Measurements from ENCODE around the gene PEAK3.

PEAK3 gene

DNA sequence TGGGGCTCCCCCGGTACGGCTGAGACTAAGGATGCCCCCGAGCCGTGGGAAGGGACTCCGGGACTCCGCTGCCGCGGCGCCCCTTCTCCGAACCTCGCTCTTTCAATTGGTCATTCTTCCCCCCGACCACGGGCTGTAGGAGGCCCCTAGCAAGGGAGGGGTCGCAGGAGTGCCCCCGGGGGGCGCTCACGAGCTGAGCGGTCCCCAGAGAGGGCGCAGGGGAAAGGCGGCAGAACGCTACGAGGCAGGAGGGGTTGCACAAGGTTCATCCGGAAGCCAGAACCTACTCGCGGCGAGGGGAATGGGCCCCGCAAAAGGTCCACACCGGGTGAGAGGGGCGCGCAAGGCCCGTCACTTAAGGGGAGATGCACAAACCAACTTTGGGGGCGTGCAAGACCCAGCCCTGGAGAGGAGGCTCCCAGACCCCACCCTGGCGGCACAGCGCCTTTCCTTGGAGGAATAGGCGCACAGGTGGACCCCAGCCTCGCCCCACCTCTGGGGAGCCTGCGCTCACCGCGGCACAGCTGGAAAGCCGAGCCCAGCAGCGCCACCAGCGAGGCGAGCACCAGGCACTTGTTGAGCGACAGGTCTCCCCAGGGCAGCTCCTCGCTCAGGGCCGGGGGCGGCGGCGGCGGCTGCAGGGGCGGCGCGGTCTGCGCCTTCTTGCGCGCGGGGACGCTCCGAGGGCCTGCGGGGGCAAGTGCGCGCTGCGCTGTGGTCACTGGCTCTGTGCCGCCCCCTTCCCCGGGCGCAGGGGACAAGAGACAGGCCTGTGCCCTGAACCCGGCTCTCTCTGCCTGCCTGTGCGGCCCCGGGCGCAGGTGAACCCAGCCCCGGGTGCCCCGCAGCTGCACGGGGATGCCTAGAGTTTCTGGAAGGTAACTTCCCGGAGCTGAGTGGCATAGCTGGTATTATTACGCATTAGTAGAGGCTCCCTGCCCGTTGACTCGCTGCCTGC lies 28.6 kb downstream of the PEAK3 start:
- peaks cover 20 to 61% (median 58%) of the 10 kb centered on the region in 11 experiments; a peak in 21 of 22 replicates for H4K20me1 ChIP-seq
- no peak for TF ChIP-seq Cebpa-rat (IDR thresholded peaks at IDR 0.05)
- peak overlapping the region; percentile 71 to 98 (median 86) for H3K4me2 ChIP-seq
- H3K4me1 ChIP-seq, result peaks cover 48 to 74% (median 68%) of the 10 kb centered on the region in 10 experiments
- peaks cover 11 to 34% (median 17%) of the 10 kb centered on the region in 11 experiments; a peak in 18 of 22 replicates for H3K36me3 ChIP-seq
- peaks cover 59 to 65% (median 63%) of the 10 kb centered on the region in 11 experiments for H3K27me3 ChIP-seq
- peak overlapping the region in 8 of 11 experiments; percentile 2 to 57 (median 40); a peak in 13 of 22 replicates for H3K9ac ChIP-seq
- peak overlapping the region; percentile 21 to 55 (median 36); a peak in 19 of 20 replicates for H3K4me3 ChIP-seq
- peaks cover 0 to 13% (median 7%) of the 10 kb centered on the region in 11 experiments; a peak in 8 of 22 replicates for H3K9me3 ChIP-seq (replicated peaks in 1 of 11)
- H3K27ac ChIP-seq, result no peak overlapping the region

DNA sequence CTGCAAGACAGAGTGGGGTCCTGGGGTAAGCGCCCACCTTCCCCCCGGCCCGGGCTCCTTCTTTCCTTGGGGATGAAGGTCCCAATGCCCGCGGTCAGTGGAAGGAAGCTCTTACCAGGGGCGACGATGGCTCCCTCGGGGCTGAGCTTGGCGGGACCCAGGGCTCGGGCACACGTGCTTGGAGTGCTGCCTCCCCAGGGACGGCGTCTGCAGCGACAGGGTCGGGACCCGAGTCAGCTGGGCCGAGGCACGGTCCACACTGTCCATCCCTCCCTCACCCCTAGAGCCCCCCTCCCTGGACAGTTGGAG lies 29.2 kb downstream of the PEAK3 start:
- peak overlapping the region; percentile 21 to 55 (median 36); a peak in 19 of 20 replicates for H3K4me3 ChIP-seq
- peak overlapping the region in 8 of 11 experiments; percentile 0 to 57 (median 40); a peak in 12 of 22 replicates for H3K9ac ChIP-seq
- TF ChIP-seq Cebpa-rat (IDR thresholded peaks at IDR 0.05), result no peak

DNA sequence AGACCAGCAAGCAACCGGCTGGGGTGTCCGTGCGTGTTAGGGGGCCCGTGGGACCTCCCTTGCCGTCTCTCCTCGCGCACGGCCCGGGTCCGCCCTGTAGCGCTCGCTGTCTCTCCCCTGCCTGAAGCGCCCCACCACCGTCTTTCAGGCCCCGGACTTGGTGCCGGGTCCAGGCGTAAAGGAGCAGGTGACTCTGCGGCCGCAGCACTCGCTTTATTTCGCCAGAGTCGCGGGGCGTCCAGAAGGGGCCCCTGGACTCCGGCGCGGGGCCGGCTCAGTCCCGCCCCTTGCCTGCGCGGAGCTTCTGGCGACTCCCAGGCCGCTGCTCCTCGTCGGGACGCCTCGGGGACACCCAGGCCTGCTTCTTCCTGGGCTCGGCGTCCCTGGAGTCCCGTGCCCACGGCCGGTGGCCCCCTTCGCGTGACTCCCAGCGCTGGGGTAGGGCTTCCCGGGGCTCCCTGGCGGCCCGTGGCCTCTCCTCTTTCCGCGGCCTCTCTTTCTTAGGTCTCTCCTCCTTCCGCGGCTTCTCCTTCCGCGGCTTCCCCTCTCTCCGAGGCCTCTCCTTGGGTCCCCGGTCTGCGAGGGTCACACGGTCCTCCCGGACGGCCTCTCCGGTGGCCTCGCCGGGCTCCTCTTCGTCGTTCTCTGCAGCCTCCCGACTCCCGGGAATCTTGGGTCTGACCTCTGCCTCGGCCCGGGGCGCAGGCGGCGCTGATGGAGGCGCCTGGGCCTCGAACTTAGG lies 29.7 kb downstream of the PEAK3 start:
- Histone ChIP-seq H4K20me1 (peaks cover 24 to 72% (median 70%) of the 10 kb centered on the region in 11 experiments), H3K9ac (peak overlapping the region in 7 of 11 experiments; percentile 0 to 57 (median 41); a peak in 9 of 22 replicates), H3K4me1 (peaks cover 38 to 62% (median 57%) of the 10 kb centered on the region in 10 experiments), H3K27me3 (peaks cover 59 to 66% (median 63%) of the 10 kb centered on the region in 11 experiments), H3K4me3 (peak overlapping the region; percentile 21 to 55 (median 36); a peak in 17 of 20 replicates), H3K27ac (no peak overlapping the region), H3K4me2 (peak overlapping the region; percentile 71 to 98 (median 86)), H3K9me3 (replicated peaks in 1 of 11) (peaks cover 0 to 13% (median 7%) of the 10 kb centered on the region in 11 experiments; a peak in 8 of 22 replicates), H3K36me3 (peaks cover 21 to 45% (median 28%) of the 10 kb centered on the region in 11 experiments)
- TF ChIP-seq Cebpa-rat (IDR thresholded peaks at IDR 0.05), result no peak

More for the DNA sequence above, 29.2 kb downstream of the PEAK3 start:
- peaks cover 59 to 66% (median 63%) of the 10 kb centered on the region in 11 experiments for H3K27me3 ChIP-seq
- H3K36me3 ChIP-seq, result peaks cover 16 to 40% (median 23%) of the 10 kb centered on the region in 11 experiments; a peak in 21 of 22 replicates
- H4K20me1 ChIP-seq, result peaks cover 21 to 67% (median 65%) of the 10 kb centered on the region in 11 experiments; a peak in 21 of 22 replicates
- H3K9me3 ChIP-seq (replicated peaks in 1 of 11), result peaks cover 0 to 13% (median 7%) of the 10 kb centered on the region in 11 experiments; a peak in 8 of 22 replicates
- H3K4me2 ChIP-seq, result peak overlapping the region; percentile 71 to 98 (median 86)
- H3K4me1 ChIP-seq, result peaks cover 42 to 67% (median 62%) of the 10 kb centered on the region in 10 experiments
- no peak overlapping the region for H3K27ac ChIP-seq

DNA sequence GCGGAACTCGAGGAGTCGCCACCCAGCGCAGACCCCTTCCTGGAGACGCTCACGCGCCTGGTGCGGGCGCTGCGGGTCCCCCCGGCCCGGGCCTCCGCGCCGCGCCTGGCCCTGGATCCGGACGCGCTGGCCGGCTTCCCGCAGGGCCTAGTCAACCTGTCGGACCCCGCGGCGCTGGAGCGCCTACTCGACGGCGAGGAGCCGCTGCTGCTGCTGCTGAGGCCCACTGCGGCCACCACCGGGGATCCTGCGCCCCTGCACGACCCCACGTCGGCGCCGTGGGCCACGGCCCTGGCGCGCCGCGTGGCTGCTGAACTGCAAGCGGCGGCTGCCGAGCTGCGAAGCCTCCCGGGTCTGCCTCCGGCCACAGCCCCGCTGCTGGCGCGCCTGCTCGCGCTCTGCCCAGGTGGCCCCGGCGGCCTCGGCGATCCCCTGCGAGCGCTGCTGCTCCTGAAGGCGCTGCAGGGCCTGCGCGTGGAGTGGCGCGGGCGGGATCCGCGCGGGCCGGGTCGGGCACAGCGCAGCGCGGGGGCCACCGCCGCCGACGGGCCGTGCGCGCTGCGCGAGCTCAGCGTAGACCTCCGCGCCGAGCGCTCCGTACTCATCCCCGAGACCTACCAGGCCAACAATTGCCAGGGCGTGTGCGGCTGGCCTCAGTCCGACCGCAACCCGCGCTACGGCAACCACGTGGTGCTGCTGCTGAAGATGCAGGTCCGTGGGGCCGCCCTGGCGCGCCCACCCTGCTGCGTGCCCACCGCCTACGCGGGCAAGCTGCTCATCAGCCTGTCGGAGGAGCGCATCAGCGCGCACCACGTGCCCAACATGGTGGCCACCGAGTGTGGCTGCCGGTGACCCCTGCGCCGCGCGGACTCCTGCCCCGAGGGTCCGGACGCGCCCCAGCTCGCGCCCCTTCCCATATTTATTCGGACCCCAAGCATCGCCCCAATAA lies 30.6 kb downstream of the PEAK3 start:
- no peak for TF ChIP-seq Cebpa-rat (IDR thresholded peaks at IDR 0.05)
- Histone ChIP-seq H3K27me3 (peaks cover 59 to 66% (median 63%) of the 10 kb centered on the region in 11 experiments), H3K9ac (no peak overlapping the region), H3K27ac (no peak overlapping the region), H3K4me2 (peak overlapping the region; percentile 71 to 98 (median 86); a peak in 19 of 22 replicates), H3K36me3 (peaks cover 30 to 54% (median 37%) of the 10 kb centered on the region in 11 experiments), H4K20me1 (peaks cover 32 to 81% (median 79%) of the 10 kb centered on the region in 11 experiments), H3K4me3 (0 out of 20 replicates have a peak overlapping the region, but pooled peaks of 2 of the 10 experiments have one; percentile 15 to 22), H3K4me1 (peaks cover 34 to 54% (median 48%) of the 10 kb centered on the region in 10 experiments), H3K9me3 (replicated peaks in 1 of 11) (peaks cover 0 to 13% (median 7%) of the 10 kb centered on the region in 11 experiments; a peak in 8 of 22 replicates)

DNA sequence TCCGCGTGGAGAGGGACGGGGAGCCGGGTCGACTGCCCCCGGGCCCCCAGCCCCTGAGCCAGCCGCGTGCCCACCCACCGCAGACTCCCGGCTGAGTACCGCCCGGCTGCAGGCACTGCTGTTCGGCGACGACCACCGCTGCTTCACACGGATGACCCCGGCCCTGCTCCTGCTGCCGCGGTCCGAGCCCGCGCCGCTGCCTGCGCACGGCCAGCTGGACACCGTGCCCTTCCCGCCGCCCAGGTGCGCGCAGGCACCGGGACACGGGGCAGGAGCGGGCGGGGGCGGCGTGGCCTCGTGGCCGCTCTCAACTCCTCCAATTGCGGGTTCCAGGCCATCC lies 31.2 kb downstream of the PEAK3 start:
- no peak for TF ChIP-seq Cebpa-rat (IDR thresholded peaks at IDR 0.05)
- H3K9ac ChIP-seq, result no peak overlapping the region

DNA sequence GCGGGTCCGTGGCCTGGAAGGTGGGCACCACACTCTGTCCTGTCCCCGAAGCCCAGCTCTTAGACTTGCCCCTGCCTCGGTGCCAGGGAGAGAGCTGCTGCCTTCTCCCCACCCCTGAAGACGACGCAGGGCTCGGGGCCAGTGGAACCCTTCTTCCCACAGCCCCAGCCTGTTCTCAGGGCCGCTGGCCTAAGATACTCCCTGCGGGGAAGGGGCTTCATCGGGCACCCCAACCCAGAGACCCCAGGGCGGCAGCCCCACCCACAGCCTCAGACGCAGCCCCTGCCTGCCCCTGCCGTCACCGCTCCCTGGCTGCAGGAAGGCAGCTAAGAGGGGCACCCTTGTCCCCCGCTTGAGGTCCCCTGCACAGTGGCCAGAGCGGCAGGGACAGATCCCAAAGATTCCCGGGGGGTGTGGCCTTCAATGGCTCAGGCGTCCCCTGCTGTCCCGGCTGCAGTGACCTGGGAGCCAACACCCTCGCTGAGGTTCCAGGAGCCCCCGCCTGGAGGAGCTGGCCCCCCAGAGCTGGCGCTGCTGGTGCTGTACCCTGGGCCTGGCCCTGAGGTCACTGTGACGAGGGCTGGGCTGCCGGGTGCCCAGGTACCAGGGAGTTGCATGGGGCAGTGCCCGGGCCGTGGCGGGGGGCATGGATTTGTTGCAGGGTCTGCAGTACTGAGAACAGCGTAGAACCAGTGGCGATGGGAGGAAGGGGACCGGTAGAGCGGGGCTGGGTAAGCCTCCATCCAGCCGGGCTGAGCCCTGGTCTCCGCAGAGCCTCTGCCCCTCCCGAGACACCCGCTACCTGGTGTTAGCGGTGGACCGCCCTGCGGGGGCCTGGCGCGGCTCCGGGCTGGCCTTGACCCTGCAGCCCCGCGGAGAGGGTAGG lies 31.9 kb downstream of the PEAK3 start:
- Histone ChIP-seq H3K4me3 (no peak overlapping the region), H4K20me1 (peaks cover 45 to 93% (median 91%) of the 10 kb centered on the region in 11 experiments), H3K4me1 (peaks cover 25 to 41% (median 35%) of the 10 kb centered on the region in 10 experiments), H3K9ac (no peak overlapping the region), H3K36me3 (peaks cover 42 to 66% (median 49%) of the 10 kb centered on the region in 11 experiments), H3K9me3 (replicated peaks in 1 of 11) (peaks cover 0 to 13% (median 7%) of the 10 kb centered on the region in 11 experiments; a peak in 8 of 22 replicates), H3K27me3 (peaks cover 59 to 66% (median 63%) of the 10 kb centered on the region in 11 experiments), H3K27ac (no peak overlapping the region), H3K4me2 (no peak overlapping the region)
- no peak for TF ChIP-seq Cebpa-rat (IDR thresholded peaks at IDR 0.05)

More for the DNA sequence above, 31.2 kb downstream of the PEAK3 start:
- H3K4me1 ChIP-seq, result peaks cover 32 to 47% (median 42%) of the 10 kb centered on the region in 10 experiments
- peaks cover 39 to 87% (median 85%) of the 10 kb centered on the region in 11 experiments for H4K20me1 ChIP-seq
- H3K27me3 ChIP-seq, result peaks cover 59 to 66% (median 63%) of the 10 kb centered on the region in 11 experiments
- H3K4me2 ChIP-seq, result no peak overlapping the region
- peaks cover 36 to 60% (median 43%) of the 10 kb centered on the region in 11 experiments for H3K36me3 ChIP-seq
- no peak overlapping the region for H3K4me3 ChIP-seq
- H3K9me3 ChIP-seq (replicated peaks in 1 of 11), result peaks cover 0 to 13% (median 7%) of the 10 kb centered on the region in 11 experiments; a peak in 8 of 22 replicates
- no peak overlapping the region for H3K27ac ChIP-seq
